Transverse colon (tissue), 4 donors: ENCODE data around the gene SLC26A3. TPM values are rescaled to one million over a fixed set of nuclear protein-coding genes. Genes with fewer than 3 reads are reported as not detected.

Source experiments
- DNase-seq: peaks from one replicate; pipeline ENCODE4 v3.0.0-alpha.2; 2019
- H3K27ac ChIP-seq, 4 donors: fragments of 200-600 bp; sonication (generic); 2 replicates each; pipeline ENCODE4 v1.5.1; 2016 to 2018; ENCODE audit warnings: inconsistent platforms in 4 of 4
- H3K27me3 ChIP-seq: fragments of 200-600 bp; sonication (generic); 2 replicates; pipeline ENCODE4 v1.5.1; 2017; ENCODE audit warnings: inconsistent platforms
- H3K36me3 ChIP-seq, 4 donors: fragments of 200-600 bp; sonication (generic); 2 replicates each; pipeline ENCODE4 v1.5.1; 2017 to 2019; ENCODE audit warnings: inconsistent platforms in 4 of 4
- H3K4me1 ChIP-seq, 4 donors: fragments of 200-600 bp; sonication (generic); 2 replicates each; pipeline ENCODE4 v1.5.1; 2017 to 2020; ENCODE audit warnings: inconsistent platforms in 4 of 4
- H3K4me3 ChIP-seq, 4 donors: fragments of 200-600 bp; sonication (generic); 1 replicate in 1 of 4; 2 replicates in 3 of 4; pipeline versions ENCODE4 v1.5.1 to v1.6.1; 2017 to 2019; ENCODE audit warnings: inconsistent platforms in 4 of 4
- H3K9me3 ChIP-seq, 2 donors: fragments of 200-600 bp; sonication (generic); 2 replicates each; pipeline ENCODE4 v1.5.1; 2017 to 2019; ENCODE audit warnings: inconsistent platforms in 2 of 2
- CTCF ChIP-seq, 5 experiments: fragments of 200-600 bp in 3 of 5; fragments of 450-650 bp in 2 of 5; sonication (generic) in 3 of 5; IDR thresholded peaks; 1 replicate in 2 of 5; 2 replicates in 3 of 5; pipeline ENCODE4 v1.5.1; 2016 to 2017; ENCODE audit warnings: antibody characterized with exemption in 5 of 5, inconsistent platforms in 3 of 5, mild to moderate bottlenecking in 2 of 5, moderate library complexity in 1 of 5
- EP300 ChIP-seq: sonication (generic); formaldehyde crosslinking; IDR thresholded peaks from one replicate; pipeline ENCODE4 v1.6.1; 2017; ENCODE audit warnings: antibody characterized with exemption, low read depth
- POLR2A ChIP-seq: fragments of 450-650 bp; IDR thresholded peaks from one replicate; pipeline ENCODE4 v1.6.1; 2016; ENCODE audit warnings: antibody characterized with exemption, mild to moderate bottlenecking, moderate library complexity
- POLR2AphosphoS5 ChIP-seq, 3 donors: sonication (generic); formaldehyde crosslinking; IDR thresholded peaks; one replicate each; pipeline ENCODE4 v1.6.1; 2016; ENCODE audit warnings: antibody characterized with exemption in 3 of 3
- WGBS, 2 donors: methylation state at CpG; one replicate each; pipeline ENCODE4 v1.1.5; 2018; ENCODE audit warnings: low coverage in 1 of 2; 5-methylcytosine and 5-hydroxymethylcytosine counted together
- in situ Hi-C, 4 donors: fragments of 200-750 bp; cut with MboI; loops; one replicate each; pipeline versions ENCODE4 v1.15.0 to v1.15.1; 2017; ENCODE audit warnings: low sequenced_read_pairs in 3 of 4, low pct_ligation_motif_present in 1 of 4, low pct_unique_long_range_greater_than_20kb in 1 of 4
- intact Hi-C: fragments of 100-400 bp; cut with DNase I; formaldehyde crosslinking; loops from one replicate; pipeline ENCODE4 v1.15.1; 2023; ENCODE audit warnings: low total_unique reads
- total RNA-seq, 4 donors: library from RNA; depleted of rRNA; stranded (reverse); fragments of >200 nt; gene quantifications; one replicate each; pipeline ENCODE4 v1.1.0, GENCODE V29; 2016

Gene SLC26A3
- total RNA-seq, 4 donors from 2014 or later, result 296 to 4,526 (median 2,822) TPM

GRCh38 chr7:107773027-107773426 is 30.0 kb downstream of the SLC26A3 start:
- no peaks in the 10 kb centered on the region for H3K27me3 ChIP-seq
- no peak overlapping the region for H3K27ac ChIP-seq
- DNase-seq, result no peak
- 51 to 59% methylated on average over 2 of the region's 2 CpGs for WGBS, 2 donors
- in situ Hi-C loops, result no loop called here
- peaks cover 0 to 3% (median 1%) of the 10 kb centered on the region in 4 donors for H3K4me1 ChIP-seq
- no peak overlapping the region for H3K4me3 ChIP-seq
- H3K36me3 ChIP-seq, result peaks cover 0 to 6% (median 0%) of the 10 kb centered on the region in 4 donors
- no peaks in the 10 kb centered on the region for H3K9me3 ChIP-seq
- intact Hi-C loops, result no loop called here
- no peak for TF ChIP-seq CTCF (IDR thresholded peaks at IDR 0.05)
- peak in 1 of 3 donors; percentile 25 for TF ChIP-seq POLR2AphosphoS5 (IDR thresholded peaks at IDR 0.05)

GRCh38 chr7:107768263-107768662 is 34.8 kb downstream of the SLC26A3 start:
- in situ Hi-C loops, result no loop called here
- no peak for DNase-seq
- intact Hi-C loops, result no loop called here
- TF ChIP-seq POLR2AphosphoS5 (IDR thresholded peaks at IDR 0.05) (peak in 1 of 3 donors; percentile 15), POLR2A (no peak), EP300 (no peak)
- no peaks in the 10 kb centered on the region for H3K27me3 ChIP-seq
- H3K4me3 ChIP-seq, result no peak overlapping the region
- WGBS, 2 donors, result 72 to 75% methylated on average over 1 of the region's 1 CpG
- no peak overlapping the region for H3K27ac ChIP-seq
- no peaks in the 10 kb centered on the region for H3K9me3 ChIP-seq
- H3K4me1 ChIP-seq, result no peaks in the 10 kb centered on the region
- no peaks in the 10 kb centered on the region for H3K36me3 ChIP-seq

- intact Hi-C loops (no loop called here), in situ Hi-C loops (no loop called here)
- TF ChIP-seq CTCF (IDR thresholded peaks at IDR 0.05) (no peak), POLR2A (no peak), EP300 (no peak), POLR2AphosphoS5 (IDR thresholded peaks at IDR 0.05) (no peak)
- Histone ChIP-seq H3K27me3 (no peaks in the 10 kb centered on the region), H3K4me1 (no peaks in the 10 kb centered on the region), H3K27ac (no peak overlapping the region), H3K4me3 (no peak overlapping the region), H3K9me3 (no peaks in the 10 kb centered on the region), H3K36me3 (no peaks in the 10 kb centered on the region)
- no peak for DNase-seq
- WGBS, 2 donors, result 95 to 97% methylated on average over 2 of the region's 2 CpGs
Measured at GRCh38 chr7:107767391-107767790, 35.6 kb downstream of the SLC26A3 start.

- WGBS, 2 donors, result 100% methylated on average over 1 of the region's 1 CpG; no CpG with 5 or more reads in 1 of the 2 donors
- in situ Hi-C loops, result no loop called here
- no peak for TF ChIP-seq POLR2AphosphoS5 (IDR thresholded peaks at IDR 0.05)
- TF ChIP-seq CTCF (IDR thresholded peaks at IDR 0.05), result no peak
- no peak for TF ChIP-seq POLR2A
- intact Hi-C loops, result no loop called here
- H3K4me3 ChIP-seq, result no peak overlapping the region
- peaks cover 0 to 36% (median 14%) of the 10 kb centered on the region in 4 donors for H3K36me3 ChIP-seq
- no peak overlapping the region for H3K27ac ChIP-seq
- no peak for DNase-seq
- no peaks in the 10 kb centered on the region for H3K4me1 ChIP-seq
- no peaks in the 10 kb centered on the region for H3K27me3 ChIP-seq
- H3K9me3 ChIP-seq, result no peaks in the 10 kb centered on the region
Measured at GRCh38 chr7:107758667-107759066, 44.4 kb downstream of the SLC26A3 start.

- peaks cover 0 to 68% (median 23%) of the 10 kb centered on the region in 4 donors for H3K36me3 ChIP-seq
- in situ Hi-C loops, result no loop called here
- no peaks in the 10 kb centered on the region for H3K27me3 ChIP-seq
- H3K4me3 ChIP-seq, result no peak overlapping the region
- H3K9me3 ChIP-seq, result no peaks in the 10 kb centered on the region
- 91 to 100% methylated on average over 1 to 2 of the region's 2 CpGs for WGBS, 2 donors
- no peak overlapping the region for H3K27ac ChIP-seq
- TF ChIP-seq POLR2A (no peak), CTCF (IDR thresholded peaks at IDR 0.05) (peak in 2 of 5 experiments; percentile 8 to 18)
- no peak for DNase-seq
- intact Hi-C loops, result no loop called here
- no peaks in the 10 kb centered on the region for H3K4me1 ChIP-seq
Measured at GRCh38 chr7:107754642-107755041, 48.4 kb downstream of the SLC26A3 start.
